Astrocyte (in vitro differentiated cells and primary cell): ENCODE measurements around the gene KIF26B.

Experiments
- EZH2 ChIP-seq: IDR thresholded peaks from 2 replicates; pipeline ENCODE4 v1.6.1; 2012; ENCODE audit warnings: mild to moderate bottlenecking, low read length, inconsistent platforms; ENCODE audit not compliant: insufficient read depth
- TF ChIP-seq, protein P1 (sequence below): IDR thresholded peaks from 2 replicates; pipeline ENCODE4 v1.5.1; 2011; ENCODE audit warnings: low read depth, mild to moderate bottlenecking, inconsistent platforms, low read length, moderate library complexity; ENCODE audit not compliant: insufficient read depth

DNA sequence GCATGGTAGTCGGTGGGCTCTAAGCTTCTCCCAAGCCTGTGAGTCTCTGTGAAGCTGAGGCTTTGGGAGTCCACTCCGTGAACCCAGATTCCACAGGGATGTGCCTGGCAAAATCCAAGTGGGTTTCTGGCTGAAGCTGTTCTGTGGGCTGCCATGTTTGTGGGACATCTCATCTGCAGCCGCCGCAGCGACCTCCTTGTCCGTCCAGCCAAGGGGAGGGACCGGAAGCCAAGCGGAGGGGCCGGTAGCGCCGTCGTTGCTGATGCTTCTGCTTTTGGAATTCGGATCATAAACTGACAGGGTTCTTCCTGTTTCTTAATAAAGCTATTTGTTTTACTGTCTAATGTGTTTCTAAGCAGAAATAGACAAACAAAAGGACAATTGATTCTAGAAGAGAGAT, 13.3 kb downstream of the KIF26B start:
- TF ChIP-seq, protein P1, sequence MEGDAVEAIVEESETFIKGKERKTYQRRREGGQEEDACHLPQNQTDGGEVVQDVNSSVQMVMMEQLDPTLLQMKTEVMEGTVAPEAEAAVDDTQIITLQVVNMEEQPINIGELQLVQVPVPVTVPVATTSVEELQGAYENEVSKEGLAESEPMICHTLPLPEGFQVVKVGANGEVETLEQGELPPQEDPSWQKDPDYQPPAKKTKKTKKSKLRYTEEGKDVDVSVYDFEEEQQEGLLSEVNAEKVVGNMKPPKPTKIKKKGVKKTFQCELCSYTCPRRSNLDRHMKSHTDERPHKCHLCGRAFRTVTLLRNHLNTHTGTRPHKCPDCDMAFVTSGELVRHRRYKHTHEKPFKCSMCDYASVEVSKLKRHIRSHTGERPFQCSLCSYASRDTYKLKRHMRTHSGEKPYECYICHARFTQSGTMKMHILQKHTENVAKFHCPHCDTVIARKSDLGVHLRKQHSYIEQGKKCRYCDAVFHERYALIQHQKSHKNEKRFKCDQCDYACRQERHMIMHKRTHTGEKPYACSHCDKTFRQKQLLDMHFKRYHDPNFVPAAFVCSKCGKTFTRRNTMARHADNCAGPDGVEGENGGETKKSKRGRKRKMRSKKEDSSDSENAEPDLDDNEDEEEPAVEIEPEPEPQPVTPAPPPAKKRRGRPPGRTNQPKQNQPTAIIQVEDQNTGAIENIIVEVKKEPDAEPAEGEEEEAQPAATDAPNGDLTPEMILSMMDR: no peak
- no peak for TF ChIP-seq EZH2
